Endothelial cell of umbilical vein (primary cell): ENCODE data around the gene VSIG4. TPM values are rescaled to one million over a fixed set of nuclear protein-coding genes. Genes with fewer than 3 reads are reported as not detected.

Experiments
- BruUV-seq: library from RNA; stranded (reverse); fragments of 400-500 nt; replicated peaks from 2 replicates; lab custom pipeline; 2021; lab: Mats Ljungman, UMichigan
- CTCF ChIA-PET: fragments of 300-600, 350-600 bp; sonication (Branson Sonifier 250); formaldehyde crosslinking; loops from one replicate; lab custom pipeline; 2021; ENCODE audit warnings: antibody characterized with exemption, inconsistent platforms; lab: Charles Lee
- POLR2A ChIA-PET: fragments of 300-600, 350-600 bp; sonication (Branson Sonifier 250); formaldehyde crosslinking; loops from one replicate; lab custom pipeline; 2021; ENCODE audit warnings: antibody characterized with exemption, inconsistent platforms; lab: Charles Lee
- DNase-seq: peaks from one replicate; pipeline ENCODE4 v3.0.0-alpha.2; 2011; ENCODE audit warnings: low read depth, low spot score
- FAIRE-seq: peaks from 2 replicates; lab custom pipeline; 2011; peaks lifted over from hg19 to GRCh38; lab: Jason Lieb, UNC
- H2AFZ ChIP-seq: 2 replicates; pipeline ENCODE4 v1.6.0; 2012; ENCODE audit warnings: low read depth, low read length, control low read depth, inconsistent platforms
- H3K27ac ChIP-seq: 2 replicates; pipeline ENCODE4 v1.5.1; 2011; ENCODE audit warnings: low read depth, mild to moderate bottlenecking, control low read depth, low read length, moderate library complexity; ENCODE audit not compliant: insufficient read depth
- H3K27me3 ChIP-seq, 2 experiments: 2 replicates each; pipeline versions ENCODE4 v1.6.0 to v1.6.1; 2011; ENCODE audit warnings: low read length in 2 of 2, mixed read lengths in 1 of 2; ENCODE audit not compliant: control insufficient read depth in 2 of 2, insufficient read depth in 2 of 2
- H3K36me3 ChIP-seq, 2 experiments: 2 replicates in 1 of 2; 3 replicates in 1 of 2; pipeline ENCODE4 v1.5.1; 2011; ENCODE audit warnings: low read length in 2 of 2, mild to moderate bottlenecking in 1 of 2, moderate library complexity in 1 of 2; ENCODE audit not compliant: control insufficient read depth in 2 of 2, insufficient read depth in 2 of 2; ENCODE audit errors: extremely low read depth in 1 of 2
- H3K4me1 ChIP-seq: 3 replicates; pipeline ENCODE4 v1.5.1; 2011; ENCODE audit warnings: mild to moderate bottlenecking, low read length; ENCODE audit not compliant: control insufficient read depth, insufficient read depth; ENCODE audit errors: extremely low read depth
- H3K4me2 ChIP-seq: 2 replicates; pipeline ENCODE4 v1.6.1; 2011; ENCODE audit warnings: low read length, control low read depth, mixed read lengths; ENCODE audit not compliant: insufficient read depth
- H3K4me3 ChIP-seq, 3 experiments: fragments of 200-600 bp in 1 of 3; sonication (generic), shearing (Covaris generic) in 1 of 3; replicated peaks in 1 of 3; 2 replicates each; pipeline ENCODE4 v1.5.1; 2011 to 2016; ENCODE audit warnings: control low read depth in 3 of 3, low read length in 3 of 3, mild to moderate bottlenecking in 2 of 3, inconsistent platforms in 1 of 3, low read depth in 1 of 3, moderate library complexity in 1 of 3; ENCODE audit not compliant: insufficient read depth in 1 of 3
- H3K79me2 ChIP-seq: 2 replicates; pipeline ENCODE4 v1.6.0; 2012; ENCODE audit warnings: low read length, inconsistent platforms; ENCODE audit not compliant: control insufficient read depth, insufficient read depth
- H3K9ac ChIP-seq: replicated peaks from 2 replicates; pipeline ENCODE3; 2011; ENCODE audit warnings: low read length, control low read depth; ENCODE audit not compliant: insufficient read depth; ENCODE audit errors: extremely low read depth
- H3K9me1 ChIP-seq: replicated peaks from 3 replicates; pipeline ENCODE4 v1.6.0; 2011; ENCODE audit warnings: mild to moderate bottlenecking, low read length; ENCODE audit not compliant: control insufficient read depth, insufficient read depth; ENCODE audit errors: extremely low read depth
- H3K9me3 ChIP-seq: replicated peaks from 2 replicates; pipeline ENCODE4 v1.5.1; 2012; ENCODE audit warnings: low read length, inconsistent platforms; ENCODE audit not compliant: control insufficient read depth, insufficient read depth
- H4K20me1 ChIP-seq: replicated peaks from 2 replicates; pipeline ENCODE3; 2011; ENCODE audit warnings: mild to moderate bottlenecking, low read length; ENCODE audit not compliant: control insufficient read depth, insufficient read depth; ENCODE audit errors: extremely low read depth
- EZH2 ChIP-seq: IDR thresholded peaks from 2 replicates; pipeline ENCODE4 v1.6.1; 2012; ENCODE audit warnings: borderline replicate concordance, low read depth, mild to moderate bottlenecking, moderate library complexity, low read length, inconsistent platforms; ENCODE audit not compliant: severe bottlenecking
- FOS ChIP-seq: IDR thresholded peaks from 2 replicates; pipeline ENCODE4 v1.6.1; 2011; ENCODE audit warnings: mild to moderate bottlenecking, low read length, moderate library complexity, borderline replicate concordance; ENCODE audit not compliant: insufficient read depth
- GATA2 ChIP-seq: IDR thresholded peaks from 2 replicates; pipeline ENCODE4 v1.7.0; 2011; ENCODE audit warnings: low read depth, mild to moderate bottlenecking, moderate library complexity, mixed read lengths, low read length; ENCODE audit not compliant: insufficient read length, insufficient read depth
- JUN ChIP-seq: IDR thresholded peaks from 2 replicates; pipeline ENCODE4 v1.6.1; 2011; ENCODE audit warnings: borderline replicate concordance, low read depth; ENCODE audit not compliant: insufficient read length, insufficient read depth
- MYC ChIP-seq: IDR thresholded peaks from one replicate; pipeline ENCODE4 v1.6.1; 2011; ENCODE audit warnings: mild to moderate bottlenecking, low read depth, low read length
- POLR2A ChIP-seq: IDR thresholded peaks from 2 replicates; pipeline ENCODE4 v1.6.1; 2012; ENCODE audit warnings: low read depth, mild to moderate bottlenecking, control low read depth, low read length
- POLR2AphosphoS5 ChIP-seq: IDR thresholded peaks from 2 replicates; pipeline ENCODE4 v1.6.1; 2012; ENCODE audit warnings: low read depth, mild to moderate bottlenecking, control low read depth, low read length, moderate library complexity; ENCODE audit not compliant: insufficient read depth
- dilution Hi-C: fragments of 300-500 bp; cut with MboI; formaldehyde crosslinking; loops from one replicate; pipeline ENCODE4 v1.15.0; 2019; ENCODE audit warnings: low sequenced_read_pairs; ENCODE audit not compliant: extremely low pct_ligation_motif_present
- intact Hi-C: fragments of 100-400 bp; cut with micrococcal nuclease; formaldehyde crosslinking; loops from one replicate; pipeline ENCODE4 v1.10.0; 2022
- polyA plus RNA-seq, 4 experiments: library from polyadenylated mRNA; depleted of rRNA in 3 of 4; stranded (reverse) in 3 of 4; unstranded in 1 of 4; fragments of >200 nt; gene quantifications; 2 replicates each; pipeline versions ENCODE4 v1.2.1 to v1.2.3, GENCODE V29; 2011 to 2012; ENCODE audit warnings: missing spikeins in 1 of 4
- total RNA-seq: library from RNA; stranded (reverse); gene quantifications from 2 replicates; pipeline ENCODE4 v1.2.3, GENCODE V29; 2021
- TF ChIP-seq, protein P1 (sequence below): IDR thresholded peaks from 2 replicates; pipeline ENCODE4 v1.6.1; 2011; ENCODE audit not compliant: insufficient read depth, insufficient read length
- TF ChIP-seq, protein P2 (sequence below), 2 donors: IDR thresholded peaks; 1 replicate in 1 of 2; 2 replicates in 1 of 2; pipeline ENCODE4 v1.5.1; 2011; ENCODE audit warnings: low read length in 2 of 2, mild to moderate bottlenecking in 2 of 2, moderate library complexity in 2 of 2, control low read depth in 1 of 2, inconsistent platforms in 1 of 2, low read depth in 1 of 2; ENCODE audit not compliant: insufficient read depth in 1 of 2; ENCODE audit errors: extremely low read depth in 1 of 2

Gene VSIG4
- total and polyA plus RNA-seq, 2 donors (not counting 3 experiments of a cell fraction or from before 2014, with no cell fraction given), result not detected

DNA sequence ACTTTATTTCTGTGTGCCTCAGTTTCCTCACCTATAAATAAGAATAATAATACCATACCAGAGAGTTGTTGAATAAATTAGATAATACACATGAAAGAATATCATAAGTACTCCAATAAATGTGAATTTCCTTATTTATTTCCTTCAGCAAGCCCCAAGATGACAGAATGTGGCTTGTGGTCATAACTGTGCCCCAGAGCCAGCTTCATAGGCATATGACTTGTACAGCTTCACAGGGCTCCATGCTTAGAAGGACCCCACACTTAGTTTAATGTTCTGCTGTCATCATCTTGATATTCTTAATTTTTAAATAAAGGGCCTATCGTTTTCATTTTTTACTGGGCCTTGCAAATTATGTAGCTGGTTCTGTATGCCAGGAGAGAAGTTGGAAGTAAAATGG is 25.3 kb downstream of the VSIG4 start:
- Histone ChIP-seq H3K9me1 (no peaks in the 10 kb centered on the region), H3K79me2 (no peaks in the 10 kb centered on the region), H3K4me2 (no peak overlapping the region), H3K36me3 (no peaks in the 10 kb centered on the region), H3K9ac (no peak overlapping the region), H3K9me3 (no peaks in the 10 kb centered on the region), H4K20me1 (no peaks in the 10 kb centered on the region), H3K27me3 (no peaks in the 10 kb centered on the region), H3K27ac (no peak overlapping the region), H3K4me3 (no peak overlapping the region), H2AFZ (no peak overlapping the region), H3K4me1 (no peaks in the 10 kb centered on the region)
- ChIA-PET POLR2A (no interaction called here), CTCF (no interaction called here)
- FAIRE-seq (no peak), DNase-seq (no peak)
- no TSS peak for BruUV-seq
- intact Hi-C loops (no loop called here), dilution Hi-C loops (no loop called here)
- TF ChIP-seq POLR2AphosphoS5 (no peak), GATA2 (no peak), JUN (no peak), FOS (no peak), MYC (no peak), EZH2 (no peak), POLR2A (no peak)
- TF ChIP-seq, protein P1, sequence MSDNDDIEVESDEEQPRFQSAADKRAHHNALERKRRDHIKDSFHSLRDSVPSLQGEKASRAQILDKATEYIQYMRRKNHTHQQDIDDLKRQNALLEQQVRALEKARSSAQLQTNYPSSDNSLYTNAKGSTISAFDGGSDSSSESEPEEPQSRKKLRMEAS, result no peak
- TF ChIP-seq, protein P2, sequence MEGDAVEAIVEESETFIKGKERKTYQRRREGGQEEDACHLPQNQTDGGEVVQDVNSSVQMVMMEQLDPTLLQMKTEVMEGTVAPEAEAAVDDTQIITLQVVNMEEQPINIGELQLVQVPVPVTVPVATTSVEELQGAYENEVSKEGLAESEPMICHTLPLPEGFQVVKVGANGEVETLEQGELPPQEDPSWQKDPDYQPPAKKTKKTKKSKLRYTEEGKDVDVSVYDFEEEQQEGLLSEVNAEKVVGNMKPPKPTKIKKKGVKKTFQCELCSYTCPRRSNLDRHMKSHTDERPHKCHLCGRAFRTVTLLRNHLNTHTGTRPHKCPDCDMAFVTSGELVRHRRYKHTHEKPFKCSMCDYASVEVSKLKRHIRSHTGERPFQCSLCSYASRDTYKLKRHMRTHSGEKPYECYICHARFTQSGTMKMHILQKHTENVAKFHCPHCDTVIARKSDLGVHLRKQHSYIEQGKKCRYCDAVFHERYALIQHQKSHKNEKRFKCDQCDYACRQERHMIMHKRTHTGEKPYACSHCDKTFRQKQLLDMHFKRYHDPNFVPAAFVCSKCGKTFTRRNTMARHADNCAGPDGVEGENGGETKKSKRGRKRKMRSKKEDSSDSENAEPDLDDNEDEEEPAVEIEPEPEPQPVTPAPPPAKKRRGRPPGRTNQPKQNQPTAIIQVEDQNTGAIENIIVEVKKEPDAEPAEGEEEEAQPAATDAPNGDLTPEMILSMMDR (IDR thresholded peaks at IDR 0.05; ENCODE audit: extremely low read depth in 1 of 2, insufficient read depth in 1 of 2, low read depth in 1 of 2, low read length in 2 of 2), result no peak
